ENCODE results near the gene NNAT.

GRCh38 chr20:37547912-37548311, 26.9 kb downstream of the NNAT start:
- TF ChIP-seq CTCF (IDR thresholded peaks at IDR 0.05): no peak
- no peak for TF ChIP-seq POLR2A (IDR thresholded peaks at IDR 0.05)
